SU-DHL-6 (cell line): Measurements from ENCODE around the gene RRP1B.

Experiments
- CTCF ChIP-seq: fragments of 200-600 bp; sonication (generic); IDR thresholded peaks from one replicate; pipeline ENCODE4 v1.5.1; 2017; ENCODE audit warnings: antibody characterized with exemption, mild to moderate bottlenecking, low read length, moderate library complexity; ENCODE audit not compliant: insufficient read depth, poor library complexity, severe bottlenecking
- EZH2phosphoT487 ChIP-seq: fragments of 200-600 bp; sonication (generic), shearing (Covaris generic); conservative IDR thresholded peaks from 2 replicates; pipeline ENCODE4 v1.6.1; 2018; ENCODE audit warnings: mild to moderate bottlenecking, antibody characterized with exemption, low read length, moderate library complexity, mixed read lengths

- TF ChIP-seq CTCF (no peak), EZH2phosphoT487 (no peak)
Measured at GRCh38 chr21:43692949-43693348, 33.6 kb downstream of the RRP1B start.
